ENCODE data around the gene FAAP24. TPM values are rescaled to one million over a fixed set of nuclear protein-coding genes. Genes with fewer than 3 reads are reported as not detected.
"Not testable (repeated sequence)": the region's sequence is repeated elsewhere in the genome, so short reads cannot be mapped to it uniquely, and the experiment has no call there.

FAAP24 gene, protein sequence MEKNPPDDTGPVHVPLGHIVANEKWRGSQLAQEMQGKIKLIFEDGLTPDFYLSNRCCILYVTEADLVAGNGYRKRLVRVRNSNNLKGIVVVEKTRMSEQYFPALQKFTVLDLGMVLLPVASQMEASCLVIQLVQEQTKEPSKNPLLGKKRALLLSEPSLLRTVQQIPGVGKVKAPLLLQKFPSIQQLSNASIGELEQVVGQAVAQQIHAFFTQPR
- 3.5 TPM for polyA plus RNA-seq

DNA sequence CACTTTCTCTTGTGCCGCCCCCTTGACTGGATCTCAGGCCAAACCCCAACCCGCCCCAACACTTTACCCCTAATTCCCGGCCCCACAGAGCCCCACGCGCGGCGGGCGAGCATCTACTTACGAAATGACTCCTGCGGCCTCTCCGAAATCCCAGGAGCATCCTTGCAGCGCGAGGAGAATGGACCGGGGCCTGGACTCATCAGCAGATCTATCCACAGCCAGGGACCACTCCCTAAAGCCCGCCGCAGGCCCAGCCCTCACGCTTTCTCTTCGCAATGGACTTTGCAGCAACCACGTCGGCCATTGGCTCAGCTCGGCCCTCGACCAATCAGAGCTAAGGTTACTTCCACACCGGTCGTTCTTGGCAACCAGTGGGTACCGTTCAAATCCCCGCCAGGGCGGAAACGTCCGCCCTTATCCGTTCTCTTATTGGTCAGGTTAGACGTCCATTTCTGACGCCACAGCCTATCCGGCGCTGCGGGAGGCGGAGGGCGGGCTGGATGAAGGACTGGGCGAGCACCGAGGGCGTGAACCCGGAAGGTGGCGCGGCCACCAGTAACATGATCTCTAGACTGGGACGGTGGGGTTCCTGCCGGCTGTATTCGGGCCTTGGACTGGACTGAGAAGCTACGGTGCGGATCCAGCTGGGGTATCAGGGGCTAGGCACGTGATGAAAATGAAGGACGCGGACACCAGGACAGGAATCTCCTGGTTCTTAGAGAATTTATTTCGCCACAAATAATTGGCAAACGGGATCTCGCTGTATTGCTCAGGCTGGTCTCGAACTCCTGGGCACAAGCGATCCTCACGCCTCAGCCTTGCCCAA lies at the start of gene FAAP24, which contains the start of gene CEP89:
FAAP24 (plus strand) TSS at position 528 of the 826 bp plus-strand sequence. CDS start 955 bp downstream, outside the sequence.
CEP89 (minus strand) TSS at position 244 of the 826 bp plus-strand sequence; CDS start at position 160, 84 bp downstream.
- no peaks in the 10 kb centered on the region for H3K9me3 Mint-ChIP-seq
- H3K4me1 Mint-ChIP-seq: peaks cover 12 to 17% (median 12%) of the 10 kb centered on the region in 3 donors
- H3K27me3 Mint-ChIP-seq: no peaks in the 10 kb centered on the region
- H3K4me3 Mint-ChIP-seq: peak within 1 kb of the TSS; percentile 96 to 99 (median 98)
- H3K36me3 Mint-ChIP-seq: peaks cover 4% of the 10 kb centered on the region
- peak within 1 kb of the TSS; percentile 89 to 98 (median 95) for H3K27ac Mint-ChIP-seq

DNA sequence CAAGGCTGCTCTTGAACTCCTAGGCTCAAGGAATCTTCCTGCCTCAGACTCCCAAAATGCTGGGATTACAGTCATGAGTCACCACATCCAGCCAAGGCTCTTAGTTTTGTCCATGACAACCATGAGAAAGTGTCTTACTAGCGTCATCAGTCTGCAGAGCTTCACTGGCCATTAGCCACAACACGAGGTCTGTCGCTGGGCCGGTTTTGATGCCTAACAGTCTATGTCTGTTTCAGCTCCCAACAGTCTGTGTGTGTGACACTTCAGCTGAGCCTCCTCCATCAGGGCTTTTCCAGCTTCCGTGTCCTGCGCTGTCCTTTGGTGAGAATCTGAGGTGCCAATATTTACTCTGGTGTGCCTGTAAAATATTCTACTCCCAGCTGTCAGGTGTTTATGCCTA lies 47.8 kb upstream of the FAAP24 start:
- Mint-ChIP-seq H3K27ac (no peak overlapping the region), H3K27me3 (no peaks in the 10 kb centered on the region), H3K4me1 (peaks cover 0 to 1% (median 1%) of the 10 kb centered on the region in 3 donors), H3K4me3 (no peak overlapping the region), H3K9me3 (peaks cover 0 to 8% (median 6%) of the 10 kb centered on the region in 3 donors), H3K36me3 (peaks cover 20% of the 10 kb centered on the region)

DNA sequence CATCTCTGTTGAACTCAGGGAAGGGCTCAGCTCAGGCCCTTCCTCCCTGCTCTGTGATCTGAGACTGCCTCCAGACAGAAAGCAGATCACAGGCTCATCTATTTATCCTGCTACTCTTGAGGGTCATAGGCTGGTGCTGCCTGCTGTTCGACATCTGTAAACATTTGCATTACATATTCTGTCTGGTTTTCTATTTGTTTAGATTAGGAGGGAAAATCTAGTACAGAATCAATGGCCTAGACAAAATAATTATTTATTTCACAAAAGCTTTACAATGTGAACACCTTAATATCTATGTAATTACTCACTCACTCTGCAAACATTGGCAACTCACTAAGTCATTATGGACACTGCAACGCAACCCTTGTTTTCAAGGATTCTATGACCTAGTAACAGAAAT lies 43.2 kb upstream of the FAAP24 start:
- H3K9me3 Mint-ChIP-seq: peaks cover 0 to 8% (median 7%) of the 10 kb centered on the region in 3 donors
- H3K4me1 Mint-ChIP-seq: no peaks in the 10 kb centered on the region
- H3K27me3 Mint-ChIP-seq: no peaks in the 10 kb centered on the region
- H3K36me3 Mint-ChIP-seq: peaks cover 31% of the 10 kb centered on the region
- H3K4me3 Mint-ChIP-seq: no peak overlapping the region
- no peak overlapping the region for H3K27ac Mint-ChIP-seq

DNA sequence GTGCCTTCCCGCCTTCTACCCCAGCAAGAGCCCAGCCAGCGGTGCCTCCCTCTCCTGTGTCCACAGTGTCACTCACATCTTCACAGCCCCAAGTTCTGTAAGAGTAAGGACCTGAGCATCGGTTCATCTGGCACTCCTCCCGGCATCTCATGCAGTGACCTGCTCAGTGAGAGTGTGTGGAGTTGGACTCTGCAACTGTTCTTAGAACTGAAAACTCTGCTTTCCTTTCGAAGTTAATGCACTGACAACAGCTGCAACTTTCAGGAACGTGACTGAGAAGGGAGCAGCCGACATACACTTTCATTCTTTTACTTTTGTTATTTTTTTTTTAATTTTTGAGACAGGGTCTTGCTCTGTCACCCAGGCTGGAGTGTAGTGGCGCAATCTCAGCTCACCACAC lies 41.5 kb upstream of the FAAP24 start:
- Mint-ChIP-seq H3K4me3 (no peak overlapping the region), H3K27ac (no peak overlapping the region), H3K27me3 (no peaks in the 10 kb centered on the region), H3K9me3 (peaks cover 0 to 8% (median 7%) of the 10 kb centered on the region in 3 donors), H3K4me1 (no peaks in the 10 kb centered on the region), H3K36me3 (peaks cover 40% of the 10 kb centered on the region)

DNA sequence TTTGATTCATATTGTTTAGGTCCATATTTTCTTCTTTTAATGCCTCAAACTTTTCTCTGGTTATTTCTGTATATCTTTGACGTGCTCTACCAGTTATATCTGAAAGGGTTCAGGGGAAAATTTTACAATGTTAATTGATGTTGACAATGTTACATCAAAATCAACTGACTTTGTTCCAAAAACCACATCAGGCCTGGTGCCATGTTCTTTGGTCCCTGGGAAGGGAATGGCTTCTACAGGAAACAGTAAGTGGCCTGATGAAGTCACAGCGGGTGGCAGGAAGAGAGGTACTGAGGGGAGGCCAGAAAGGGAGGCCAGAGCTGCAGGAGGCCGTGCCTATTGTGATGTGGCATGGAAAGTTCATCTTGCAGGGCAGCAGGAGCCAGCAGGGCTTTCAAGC lies 38.5 kb upstream of the FAAP24 start:
- Mint-ChIP-seq H3K9me3 (peaks cover 0 to 4% (median 3%) of the 10 kb centered on the region in 3 donors), H3K27ac (peak overlapping the region in 1 of 3 donors; percentile 82), H3K36me3 (peaks cover 35% of the 10 kb centered on the region), H3K4me1 (no peaks in the 10 kb centered on the region), H3K27me3 (no peaks in the 10 kb centered on the region), H3K4me3 (peak overlapping the region in 1 of 4 donors; percentile 47)

DNA sequence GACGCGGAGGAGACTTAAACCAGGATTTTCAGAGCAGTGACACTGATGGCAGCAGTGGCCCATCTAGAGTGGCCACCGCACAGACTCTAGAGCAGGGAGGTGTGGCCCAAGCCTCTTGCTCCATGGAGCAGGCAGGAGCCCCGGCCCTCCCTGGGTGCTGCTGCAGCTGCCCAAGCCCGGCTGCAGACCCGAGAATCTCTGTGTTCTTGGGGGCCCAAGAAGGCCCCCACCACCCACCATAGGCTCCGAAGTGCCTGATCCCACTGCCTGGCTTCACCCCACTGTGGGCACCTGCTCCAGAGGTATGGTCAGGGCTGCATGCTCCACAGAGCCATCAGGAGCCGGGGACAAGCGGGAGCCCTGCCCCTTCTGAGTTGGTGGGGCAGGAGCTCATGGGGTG lies 36.4 kb upstream of the FAAP24 start:
- Mint-ChIP-seq H3K27ac (no peak overlapping the region), H3K27me3 (no peaks in the 10 kb centered on the region), H3K9me3 (no peaks in the 10 kb centered on the region), H3K36me3 (peaks cover 20% of the 10 kb centered on the region), H3K4me3 (no peak overlapping the region), H3K4me1 (no peaks in the 10 kb centered on the region)

DNA sequence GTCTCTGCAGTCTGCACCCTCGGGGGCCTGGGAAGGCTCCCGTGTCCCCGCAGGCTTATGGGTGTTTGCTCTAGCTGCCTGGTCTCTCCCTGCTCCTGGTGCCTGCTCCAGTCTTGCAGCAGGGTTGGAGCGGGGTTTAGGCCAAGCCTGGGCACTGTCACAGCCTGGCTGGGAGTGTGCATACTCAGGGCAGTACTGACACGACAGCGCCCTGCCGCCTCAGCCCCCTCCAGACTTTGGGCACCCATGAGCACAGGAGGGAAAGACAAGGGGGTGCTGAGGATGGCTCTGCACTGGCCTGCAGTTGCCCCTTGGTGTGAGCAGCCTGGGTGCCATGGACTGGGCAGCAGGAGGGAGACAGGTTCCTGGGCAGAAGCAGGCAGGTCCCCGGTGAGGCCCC lies 36.0 kb upstream of the FAAP24 start:
- H3K27me3 Mint-ChIP-seq: no peaks in the 10 kb centered on the region
- H3K4me3 Mint-ChIP-seq: no peak overlapping the region
- peaks cover 18% of the 10 kb centered on the region for H3K36me3 Mint-ChIP-seq
- H3K9me3 Mint-ChIP-seq: no peaks in the 10 kb centered on the region
- H3K4me1 Mint-ChIP-seq: no peaks in the 10 kb centered on the region
- no peak overlapping the region for H3K27ac Mint-ChIP-seq

DNA sequence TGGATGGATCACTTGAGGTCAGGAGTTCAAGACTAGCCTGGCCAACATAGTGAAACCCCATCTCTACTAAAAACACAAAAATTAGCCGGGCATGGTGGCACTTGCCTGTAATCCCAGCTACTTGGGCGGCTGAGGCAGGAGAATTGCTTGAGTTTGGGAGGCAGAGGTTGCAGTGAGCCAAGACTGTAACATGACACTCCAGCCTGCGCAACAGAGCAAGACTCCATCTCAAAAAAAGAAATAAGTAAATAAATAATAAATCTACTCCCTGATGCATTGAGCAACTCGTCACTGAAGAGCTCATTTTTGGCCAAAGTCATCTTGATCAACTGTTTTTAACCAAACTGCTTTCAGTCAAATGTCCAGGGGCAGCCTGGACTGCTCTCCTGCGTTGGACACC lies 30.8 kb upstream of the FAAP24 start:
- not testable (repeated sequence) for H3K4me3 Mint-ChIP-seq, H3K4me1 Mint-ChIP-seq, H3K9me3 Mint-ChIP-seq, H3K27ac Mint-ChIP-seq, H3K27me3 Mint-ChIP-seq
- H3K36me3 Mint-ChIP-seq: peaks cover 17% of the 10 kb centered on the region

DNA sequence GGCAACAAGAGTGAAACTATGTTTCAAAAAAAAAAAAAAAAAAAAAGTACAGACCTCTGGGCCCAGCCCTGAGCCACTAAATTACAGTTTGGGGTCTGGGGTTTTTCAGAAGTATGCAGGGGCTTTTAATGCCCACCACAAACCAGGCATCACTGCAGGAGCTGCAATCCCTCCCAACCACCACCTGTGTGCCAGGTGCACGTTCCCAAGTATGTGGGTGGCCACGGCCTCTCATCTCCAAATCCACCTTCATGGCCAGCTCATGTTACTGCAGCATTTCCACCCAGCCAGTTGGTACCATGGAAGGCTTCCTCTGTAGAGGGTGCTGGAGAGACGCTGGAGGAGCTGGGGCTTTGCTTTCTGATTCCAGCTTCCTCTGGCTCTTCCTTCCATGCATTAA lies 26.8 kb upstream of the FAAP24 start:
- H3K27me3 Mint-ChIP-seq: no peaks in the 10 kb centered on the region
- peaks cover 28% of the 10 kb centered on the region for H3K36me3 Mint-ChIP-seq
- H3K4me3 Mint-ChIP-seq: no peak overlapping the region
- no peaks in the 10 kb centered on the region for H3K4me1 Mint-ChIP-seq
- H3K27ac Mint-ChIP-seq: no peak overlapping the region
- peaks cover 0 to 6% (median 2%) of the 10 kb centered on the region in 3 donors for H3K9me3 Mint-ChIP-seq

DNA sequence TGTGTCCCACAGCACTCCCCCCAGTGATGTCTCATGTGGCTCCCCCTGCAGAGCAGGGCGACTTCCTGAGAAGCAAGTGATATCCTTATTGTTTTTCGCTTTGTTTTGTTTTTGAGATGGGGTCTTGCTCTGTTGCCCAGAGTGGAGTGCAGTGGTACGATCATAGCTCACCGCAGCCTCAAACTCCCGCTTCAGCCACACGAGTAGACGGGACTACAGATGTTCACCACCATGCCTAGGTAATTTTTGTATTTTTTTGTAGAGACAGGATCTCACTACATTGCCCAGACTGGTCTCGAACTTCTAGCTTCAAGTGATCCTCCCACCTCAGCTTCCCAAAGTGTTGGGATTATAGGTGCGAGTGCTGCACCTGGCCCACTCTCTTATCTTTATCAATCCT lies 5.3 kb upstream of the FAAP24 start:
- peak overlapping the region in 1 of 4 donors; percentile 84 for H3K4me3 Mint-ChIP-seq
- no peak overlapping the region for H3K27ac Mint-ChIP-seq
- peaks cover 6 to 12% (median 8%) of the 10 kb centered on the region in 3 donors for H3K4me1 Mint-ChIP-seq

DNA sequence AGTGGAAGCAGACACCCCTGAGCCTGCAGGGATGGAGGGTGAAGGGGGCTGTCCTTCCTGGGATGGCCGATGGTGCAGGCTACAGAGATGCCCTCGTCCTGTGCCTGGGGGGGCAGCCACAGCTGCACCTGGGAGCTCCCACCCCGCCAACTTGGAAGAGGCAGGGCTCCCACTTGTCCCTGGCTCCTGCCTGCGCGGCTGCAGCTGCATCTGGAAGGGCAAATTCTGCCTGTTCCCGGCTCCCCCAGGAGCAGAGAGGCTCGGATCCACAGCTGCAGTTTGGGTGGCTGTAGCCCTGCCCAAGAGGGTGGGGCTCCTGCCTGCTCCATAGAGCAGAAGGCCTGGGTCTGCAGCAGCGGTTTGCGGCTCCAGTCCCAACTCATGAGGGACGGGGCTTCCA lies 2.5 kb upstream of the FAAP24 start:
- Mint-ChIP-seq H3K9me3 (no peaks in the 10 kb centered on the region), H3K36me3 (peaks cover 4% of the 10 kb centered on the region), H3K4me3 (peak overlapping the region in 1 of 4 donors; percentile 53), H3K27me3 (no peaks in the 10 kb centered on the region), H3K27ac (no peak overlapping the region), H3K4me1 (peaks cover 12 to 17% (median 12%) of the 10 kb centered on the region in 3 donors)

More for the DNA sequence above, 5.3 kb upstream of the FAAP24 start:
- H3K36me3 Mint-ChIP-seq: peaks cover 6% of the 10 kb centered on the region
- H3K9me3 Mint-ChIP-seq: no peaks in the 10 kb centered on the region
- H3K27me3 Mint-ChIP-seq: no peaks in the 10 kb centered on the region

DNA sequence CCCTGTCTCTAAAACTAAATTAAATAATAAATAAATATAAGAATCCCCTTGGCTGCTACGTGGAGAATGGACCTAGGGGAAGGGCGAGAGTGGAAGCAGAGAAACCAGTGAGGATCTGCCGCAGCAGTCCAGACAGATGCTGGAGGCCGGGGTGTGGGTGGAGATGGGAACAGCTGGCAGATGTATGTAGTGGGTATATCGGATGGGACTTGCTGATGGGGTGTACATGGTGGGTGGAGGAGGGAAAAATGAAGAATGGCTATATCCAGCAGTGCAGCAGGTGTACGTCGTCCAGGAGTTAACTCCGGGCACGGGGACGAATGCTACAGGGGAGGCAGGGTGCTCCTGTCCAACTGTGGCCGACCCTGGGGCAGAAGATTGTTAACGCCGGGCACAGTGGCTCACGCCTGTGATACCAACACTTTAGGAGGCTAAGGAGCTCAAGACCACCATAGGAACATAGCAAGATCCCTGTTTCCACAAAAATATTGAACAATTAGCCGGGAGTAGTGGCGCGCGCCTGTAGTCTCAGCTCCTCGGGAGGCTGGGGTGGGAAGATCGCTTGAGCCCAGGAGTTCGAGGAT lies 938 bp upstream of the FAAP24 start:
- Mint-ChIP-seq H3K36me3 (peaks cover 4% of the 10 kb centered on the region), H3K27ac (peak overlapping the region; percentile 89 to 98 (median 95)), H3K9me3 (no peaks in the 10 kb centered on the region), H3K27me3 (no peaks in the 10 kb centered on the region), H3K4me3 (peak overlapping the region; percentile 96 to 99 (median 98)), H3K4me1 (peaks cover 12 to 17% (median 12%) of the 10 kb centered on the region in 3 donors)

DNA sequence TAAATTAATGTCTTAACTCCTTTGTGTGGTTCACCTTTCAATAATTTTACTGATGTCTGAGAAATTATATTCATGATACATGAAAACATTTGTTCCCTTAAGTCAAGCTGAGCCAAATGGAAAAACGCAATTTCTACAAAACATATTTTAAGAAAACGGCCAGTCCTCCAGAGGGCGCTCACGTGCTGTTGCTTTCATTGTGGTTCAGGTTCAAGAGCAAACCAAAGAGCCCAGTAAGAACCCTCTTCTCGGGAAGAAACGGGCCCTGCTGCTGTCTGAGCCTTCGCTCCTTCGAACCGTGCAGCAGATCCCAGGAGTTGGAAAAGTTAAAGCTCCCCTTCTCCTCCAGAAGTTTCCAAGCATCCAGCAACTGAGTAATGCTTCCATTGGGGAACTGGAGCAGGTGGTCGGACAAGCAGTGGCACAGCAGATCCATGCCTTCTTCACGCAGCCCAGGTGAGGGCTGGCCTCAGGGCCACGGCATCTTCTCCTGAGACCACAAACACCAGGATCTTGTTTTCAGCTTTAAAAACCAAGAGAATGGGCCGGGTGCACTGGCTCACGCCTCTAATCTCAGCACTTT lies 4.3 kb downstream of the FAAP24 start:
- Mint-ChIP-seq H3K27ac (peak overlapping the region in 1 of 3 donors; percentile 54), H3K27me3 (no peaks in the 10 kb centered on the region), H3K9me3 (no peaks in the 10 kb centered on the region), H3K4me1 (peaks cover 6 to 8% (median 8%) of the 10 kb centered on the region in 3 donors), H3K36me3 (peaks cover 6% of the 10 kb centered on the region), H3K4me3 (peak overlapping the region in 2 of 4 donors; percentile 3 to 61)

DNA sequence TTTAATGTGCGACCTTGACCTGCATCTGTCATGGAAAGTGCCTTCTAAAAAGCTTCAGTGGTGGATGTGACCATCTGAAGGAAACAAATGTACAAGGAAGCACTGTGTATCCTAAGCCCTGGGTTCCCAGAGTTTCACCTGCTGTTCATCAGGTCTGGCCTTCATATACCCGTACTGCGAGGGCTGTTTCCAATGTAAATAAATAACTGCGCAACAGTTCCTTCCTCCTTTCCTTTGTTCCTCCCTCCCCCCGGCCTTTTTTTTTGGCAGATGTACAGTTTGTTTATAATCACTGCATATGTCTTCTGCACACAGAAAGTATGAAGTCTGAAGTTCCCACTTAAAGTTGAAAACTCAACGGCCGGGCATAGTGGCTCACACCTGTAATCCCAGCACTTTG lies 5.2 kb downstream of the FAAP24 start:
- peaks cover 1% of the 10 kb centered on the region for H3K36me3 Mint-ChIP-seq
- no peak overlapping the region for H3K27ac Mint-ChIP-seq
- H3K4me3 Mint-ChIP-seq: no peak overlapping the region
- peaks cover 0 to 2% (median under 1%) of the 10 kb centered on the region in 3 donors for H3K4me1 Mint-ChIP-seq
- no peaks in the 10 kb centered on the region for H3K27me3 Mint-ChIP-seq
- no peaks in the 10 kb centered on the region for H3K9me3 Mint-ChIP-seq

DNA sequence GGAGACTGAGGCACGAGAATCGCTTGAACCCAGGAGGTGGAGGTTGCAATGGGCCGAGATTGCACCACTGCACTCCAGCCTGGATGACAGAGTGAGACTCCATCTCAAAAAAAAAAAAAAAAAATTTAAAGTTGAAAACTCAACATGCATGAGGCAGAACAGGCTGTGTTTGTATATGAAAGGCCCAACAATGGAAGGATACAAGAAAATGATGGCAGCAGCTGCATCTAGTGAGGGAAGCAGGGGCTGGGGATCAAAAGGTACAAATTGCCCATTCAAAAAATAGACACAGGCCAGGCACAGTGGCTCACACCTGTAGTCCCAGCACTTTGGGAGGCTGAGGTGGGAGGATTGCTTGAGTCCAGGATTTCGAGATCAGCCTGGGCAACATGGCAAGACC lies 5.8 kb downstream of the FAAP24 start:
- not testable (repeated sequence) for H3K4me1 Mint-ChIP-seq, H3K9me3 Mint-ChIP-seq, H3K4me3 Mint-ChIP-seq, H3K36me3 Mint-ChIP-seq, H3K27me3 Mint-ChIP-seq, H3K27ac Mint-ChIP-seq

All from IgD-negative memory B cell (primary cell).